Neural progenitor cell (in vitro differentiated cells): Measurements from ENCODE around the gene STON2. TPM values are rescaled to one million over a fixed set of nuclear protein-coding genes. Genes with fewer than 3 reads are reported as not detected.

Source experiments
- DNase-seq: peaks from one replicate; pipeline ENCODE4 v3.0.0-alpha.2; 2016; ENCODE audit warnings: low spot score
- H2AFZ ChIP-seq: fragments of 200-600 bp; sonication (generic); replicated peaks from 2 replicates; pipeline ENCODE4 v1.6.1; 2016; ENCODE audit warnings: antibody characterized with exemption
- H3F3A ChIP-seq: fragments of 200-600 bp; sonication (generic); 2 replicates; pipeline ENCODE4 v1.6.1; 2016; ENCODE audit warnings: antibody characterized with exemption, low read depth
- H3K27ac ChIP-seq: fragments of 200-600 bp; sonication (generic); 2 replicates; pipeline ENCODE4 v1.5.1; 2016; ENCODE audit warnings: mild to moderate bottlenecking
- H3K27me3 ChIP-seq: fragments of 200-600 bp; sonication (generic); 2 replicates; pipeline ENCODE4 v1.6.1; 2016; ENCODE audit warnings: mild to moderate bottlenecking, moderate library complexity
- H3K36me3 ChIP-seq: fragments of 200-600 bp; sonication (generic); 2 replicates; pipeline ENCODE4 v1.5.1; 2016
- H3K4me1 ChIP-seq: fragments of 200-600 bp; sonication (generic); 2 replicates; pipeline ENCODE4 v1.6.1; 2016; ENCODE audit warnings: mixed run types
- H3K4me2 ChIP-seq: fragments of 200-600 bp; sonication (generic); 2 replicates; pipeline ENCODE4 v1.6.1; 2016
- H3K4me3 ChIP-seq: fragments of 200-600 bp; sonication (generic); 2 replicates; pipeline ENCODE4 v1.5.1; 2016
- H3K79me2 ChIP-seq: fragments of 200-600 bp; sonication (generic); 2 replicates; pipeline ENCODE4 v1.6.1; 2016; ENCODE audit warnings: low read depth
- H3K9ac ChIP-seq: fragments of 200-600 bp; sonication (generic); 2 replicates; pipeline ENCODE4 v1.6.1; 2016
- H3K9me3 ChIP-seq: fragments of 200-600 bp; sonication (generic); 2 replicates; pipeline ENCODE4 v1.5.1; 2016; ENCODE audit warnings: low read depth
- H4K20me1 ChIP-seq: fragments of 200-600 bp; sonication (generic); 2 replicates; pipeline ENCODE4 v1.6.1; 2016; ENCODE audit warnings: low read depth
- H3K27ac Mint-ChIP-seq: 3 replicates; pipeline ENCODE4 v1.8.0; 2021; ENCODE audit warnings: mixed read lengths
- H3K27me3 Mint-ChIP-seq: 2 replicates; pipeline ENCODE4 v1.8.0; 2022; ENCODE audit warnings: low read depth, mild to moderate bottlenecking, inconsistent platforms, moderate library complexity, mixed read lengths; ENCODE audit not compliant: insufficient read depth
- H3K36me3 Mint-ChIP-seq: 3 replicates; pipeline ENCODE4 v1.8.0; 2021; ENCODE audit warnings: mixed read lengths
- H3K4me1 Mint-ChIP-seq: 3 replicates; pipeline ENCODE4 v1.8.0; 2021; ENCODE audit warnings: mixed read lengths
- H3K4me3 Mint-ChIP-seq: 3 replicates; pipeline ENCODE4 v1.8.0; 2021; ENCODE audit warnings: mild to moderate bottlenecking, moderate library complexity, mixed read lengths
- H3K9me3 Mint-ChIP-seq: 3 replicates; pipeline ENCODE4 v1.8.0; 2020; ENCODE audit warnings: mixed read lengths
- EZH2 ChIP-seq: fragments of 200-600 bp; sonication (generic); IDR thresholded peaks from 2 replicates; pipeline ENCODE4 v1.6.1; 2017; ENCODE audit warnings: antibody characterized with exemption, mild to moderate bottlenecking, moderate library complexity
- EZH2phosphoT487 ChIP-seq: fragments of 200-600 bp; sonication (generic); IDR thresholded peaks from 2 replicates; pipeline ENCODE4 v1.6.1; 2017; ENCODE audit warnings: antibody characterized with exemption
- total RNA-seq: library from RNA; depleted of rRNA; stranded (reverse); fragments of >200 nt; gene quantifications from 2 replicates; pipeline ENCODE4 v1.2.3, GENCODE V29; 2015; ENCODE audit warnings: low replicate concordance
- TF ChIP-seq, protein P1 (sequence below): fragments of 200-600 bp; sonication (generic); IDR thresholded peaks from 2 replicates; pipeline ENCODE4 v1.5.1; 2017; ENCODE audit warnings: antibody characterized with exemption, mild to moderate bottlenecking

Gene STON2
- total RNA-seq, 1 donor from 2014 or later = 31.1 TPM

- H3F3A ChIP-seq = no peaks in the 10 kb centered on the region
- Mint-ChIP-seq H3K36me3 (peaks cover 59% of the 10 kb centered on the region), H3K4me3 (no peak overlapping the region), H3K4me1 (peaks cover 7% of the 10 kb centered on the region), H3K27ac (peak overlapping the region; percentile 12), H3K9me3 (peaks cover 22% of the 10 kb centered on the region), H3K27me3 (peaks cover 2% of the 10 kb centered on the region)
- DNase-seq = no peak
- H3K4me2 ChIP-seq = no peak overlapping the region
- no peak overlapping the region for H3K9ac ChIP-seq
- no peaks in the 10 kb centered on the region for H4K20me1 ChIP-seq
- TF ChIP-seq EZH2 = no peak
- TF ChIP-seq EZH2phosphoT487 = no peak
- TF ChIP-seq, protein P1, sequence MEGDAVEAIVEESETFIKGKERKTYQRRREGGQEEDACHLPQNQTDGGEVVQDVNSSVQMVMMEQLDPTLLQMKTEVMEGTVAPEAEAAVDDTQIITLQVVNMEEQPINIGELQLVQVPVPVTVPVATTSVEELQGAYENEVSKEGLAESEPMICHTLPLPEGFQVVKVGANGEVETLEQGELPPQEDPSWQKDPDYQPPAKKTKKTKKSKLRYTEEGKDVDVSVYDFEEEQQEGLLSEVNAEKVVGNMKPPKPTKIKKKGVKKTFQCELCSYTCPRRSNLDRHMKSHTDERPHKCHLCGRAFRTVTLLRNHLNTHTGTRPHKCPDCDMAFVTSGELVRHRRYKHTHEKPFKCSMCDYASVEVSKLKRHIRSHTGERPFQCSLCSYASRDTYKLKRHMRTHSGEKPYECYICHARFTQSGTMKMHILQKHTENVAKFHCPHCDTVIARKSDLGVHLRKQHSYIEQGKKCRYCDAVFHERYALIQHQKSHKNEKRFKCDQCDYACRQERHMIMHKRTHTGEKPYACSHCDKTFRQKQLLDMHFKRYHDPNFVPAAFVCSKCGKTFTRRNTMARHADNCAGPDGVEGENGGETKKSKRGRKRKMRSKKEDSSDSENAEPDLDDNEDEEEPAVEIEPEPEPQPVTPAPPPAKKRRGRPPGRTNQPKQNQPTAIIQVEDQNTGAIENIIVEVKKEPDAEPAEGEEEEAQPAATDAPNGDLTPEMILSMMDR = no peak
- no peaks in the 10 kb centered on the region for H3K9me3 ChIP-seq
- no peak overlapping the region for H3K4me3 ChIP-seq
- H3K36me3 ChIP-seq = no peaks in the 10 kb centered on the region
- no peaks in the 10 kb centered on the region for H3K27me3 ChIP-seq
- no peak overlapping the region for H2AFZ ChIP-seq
- no peaks in the 10 kb centered on the region for H3K79me2 ChIP-seq
- H3K27ac ChIP-seq = no peak overlapping the region
- no peaks in the 10 kb centered on the region for H3K4me1 ChIP-seq
These were observed 16.9 kb upstream of the STON2 start for GRCh38 chr14:81416981-81417380.

DNA sequence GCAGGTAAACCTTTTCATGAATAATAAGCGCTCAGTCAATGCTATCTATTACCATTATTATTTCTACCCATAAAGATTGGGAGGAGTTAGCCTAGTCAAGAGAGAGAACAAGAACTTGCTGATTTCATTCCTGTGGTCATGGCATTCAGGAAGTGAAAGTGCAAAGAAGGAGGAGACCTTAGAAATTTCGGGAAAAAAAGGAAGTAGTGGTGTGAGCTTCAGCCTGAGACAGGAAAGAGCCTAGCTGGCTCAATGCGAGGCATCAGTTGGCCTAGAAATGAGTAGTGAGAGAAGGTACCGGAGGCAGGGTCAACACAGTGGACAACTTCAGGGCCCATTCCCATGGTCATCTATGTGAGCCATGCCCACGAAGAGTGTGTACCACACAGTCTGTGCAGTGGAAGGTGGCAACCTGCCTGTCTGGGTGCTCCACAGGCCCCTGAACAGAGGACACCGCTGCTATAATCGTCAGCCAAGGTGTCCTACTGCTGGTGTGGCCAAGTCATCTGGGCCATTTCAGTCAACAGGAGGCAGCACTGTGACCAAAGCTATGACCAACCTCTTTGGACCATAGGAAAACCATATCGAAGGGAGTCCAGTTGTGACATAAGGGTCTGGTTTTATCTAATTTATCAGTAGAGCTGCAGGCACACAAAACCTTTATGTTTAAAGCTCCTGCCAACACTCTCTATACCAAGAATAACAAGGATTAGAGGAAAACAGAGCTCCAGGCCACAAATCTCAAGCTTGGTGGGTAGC is 16.2 kb upstream of the STON2 start:
- Histone ChIP-seq H3K4me3 (no peak overlapping the region), H3K27ac (no peak overlapping the region), H4K20me1 (no peaks in the 10 kb centered on the region), H3K36me3 (no peaks in the 10 kb centered on the region), H3K4me1 (no peaks in the 10 kb centered on the region), H3K9me3 (no peaks in the 10 kb centered on the region), H2AFZ (no peak overlapping the region), H3K27me3 (no peaks in the 10 kb centered on the region), H3K79me2 (no peaks in the 10 kb centered on the region), H3K4me2 (no peak overlapping the region), H3K9ac (no peak overlapping the region), H3F3A (no peaks in the 10 kb centered on the region)
- H3K9me3 Mint-ChIP-seq = peaks cover 20% of the 10 kb centered on the region
- no peak overlapping the region for H3K4me3 Mint-ChIP-seq
- H3K27ac Mint-ChIP-seq = no peak overlapping the region
- H3K36me3 Mint-ChIP-seq = peaks cover 59% of the 10 kb centered on the region
- TF ChIP-seq, protein P1 = no peak
- no peak for TF ChIP-seq EZH2phosphoT487
- no peak for TF ChIP-seq EZH2
- H3K27me3 Mint-ChIP-seq = peaks cover 2% of the 10 kb centered on the region
- DNase-seq = no peak
- H3K4me1 Mint-ChIP-seq = peaks cover 7% of the 10 kb centered on the region

DNA sequence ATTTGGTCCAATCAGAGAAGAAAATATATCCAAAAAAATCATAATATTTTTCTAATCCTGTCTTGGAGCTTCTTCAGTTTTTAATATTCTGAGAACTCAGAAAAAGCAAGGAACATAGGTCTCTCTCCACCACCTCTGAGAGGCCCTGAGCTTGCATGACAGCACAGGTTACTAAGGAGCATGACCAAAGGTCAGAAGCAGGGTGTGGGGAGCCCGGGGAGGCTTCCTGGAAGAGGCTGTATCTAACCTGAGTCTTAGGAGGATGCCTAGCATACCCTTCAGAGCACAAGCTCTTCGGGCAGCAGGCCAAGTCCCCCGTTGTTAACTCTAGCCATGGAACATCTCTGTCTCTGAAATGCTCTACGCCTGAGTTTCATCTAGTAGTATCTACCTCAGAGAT is 15.7 kb upstream of the STON2 start:
- Mint-ChIP-seq H3K4me1 (peaks cover 7% of the 10 kb centered on the region), H3K4me3 (no peak overlapping the region), H3K9me3 (peaks cover 23% of the 10 kb centered on the region), H3K36me3 (peaks cover 57% of the 10 kb centered on the region), H3K27ac (no peak overlapping the region), H3K27me3 (peaks cover 2% of the 10 kb centered on the region)
- Histone ChIP-seq H3K4me2 (no peak overlapping the region), H4K20me1 (no peaks in the 10 kb centered on the region), H3K9me3 (no peaks in the 10 kb centered on the region), H3F3A (no peaks in the 10 kb centered on the region), H3K4me3 (no peak overlapping the region), H3K79me2 (no peaks in the 10 kb centered on the region), H3K27ac (no peak overlapping the region), H3K27me3 (no peaks in the 10 kb centered on the region), H3K36me3 (no peaks in the 10 kb centered on the region), H2AFZ (no peak overlapping the region), H3K4me1 (no peaks in the 10 kb centered on the region), H3K9ac (no peak overlapping the region)
- TF ChIP-seq EZH2phosphoT487 = no peak
- no peak for DNase-seq

DNA sequence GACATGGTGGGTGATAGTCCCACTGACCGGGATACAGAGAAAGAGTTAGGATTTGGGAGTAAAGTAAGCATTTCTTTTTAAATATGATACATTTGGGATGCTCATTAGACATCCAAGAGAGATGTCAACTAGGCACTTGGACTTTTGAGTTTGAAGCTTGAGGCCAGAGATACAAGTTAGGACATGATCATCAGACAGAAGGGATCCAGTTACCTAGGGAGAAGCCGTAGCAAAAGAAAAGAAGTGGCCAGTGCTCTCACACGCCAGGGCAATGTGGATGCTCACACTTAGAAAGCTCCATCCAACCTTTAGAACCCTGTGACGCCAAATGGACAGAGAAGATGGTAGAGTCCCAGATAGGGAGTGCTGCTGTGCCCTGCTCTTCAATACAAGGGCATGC is 14.0 kb upstream of the STON2 start:
- Histone ChIP-seq H3K36me3 (no peaks in the 10 kb centered on the region), H3K9ac (no peak overlapping the region), H3K9me3 (no peaks in the 10 kb centered on the region), H3K4me1 (no peaks in the 10 kb centered on the region), H2AFZ (no peak overlapping the region), H3K79me2 (no peaks in the 10 kb centered on the region), H3K4me3 (no peak overlapping the region), H3K27ac (no peak overlapping the region), H3K27me3 (no peaks in the 10 kb centered on the region), H3F3A (no peaks in the 10 kb centered on the region), H4K20me1 (no peaks in the 10 kb centered on the region), H3K4me2 (no peak overlapping the region)
- no peak for TF ChIP-seq EZH2
- TF ChIP-seq, protein P1 = no peak
- no peak for TF ChIP-seq EZH2phosphoT487
- H3K27ac Mint-ChIP-seq = no peak overlapping the region
- peaks cover 7% of the 10 kb centered on the region for H3K4me1 Mint-ChIP-seq
- no peaks in the 10 kb centered on the region for H3K27me3 Mint-ChIP-seq
- no peak overlapping the region for H3K4me3 Mint-ChIP-seq
- H3K36me3 Mint-ChIP-seq = peaks cover 55% of the 10 kb centered on the region
- peaks cover 24% of the 10 kb centered on the region for H3K9me3 Mint-ChIP-seq
- no peak for DNase-seq
